Stimulated activated CD4-positive, alpha-beta T cell treated with anti-CD3 and anti-CD28 coated beads, Interleukin-15, amount 100 ng/mL, for 48 hours (primary cell): Measurements from ENCODE around the gene CTDSPL.

Experiments
- DNase-seq, 2 donors: peaks; one replicate each; pipeline ENCODE4 v3.0.0-alpha.2; 2020; ENCODE audit warnings: low read depth in 2 of 2

CTDSPL gene

DNA sequence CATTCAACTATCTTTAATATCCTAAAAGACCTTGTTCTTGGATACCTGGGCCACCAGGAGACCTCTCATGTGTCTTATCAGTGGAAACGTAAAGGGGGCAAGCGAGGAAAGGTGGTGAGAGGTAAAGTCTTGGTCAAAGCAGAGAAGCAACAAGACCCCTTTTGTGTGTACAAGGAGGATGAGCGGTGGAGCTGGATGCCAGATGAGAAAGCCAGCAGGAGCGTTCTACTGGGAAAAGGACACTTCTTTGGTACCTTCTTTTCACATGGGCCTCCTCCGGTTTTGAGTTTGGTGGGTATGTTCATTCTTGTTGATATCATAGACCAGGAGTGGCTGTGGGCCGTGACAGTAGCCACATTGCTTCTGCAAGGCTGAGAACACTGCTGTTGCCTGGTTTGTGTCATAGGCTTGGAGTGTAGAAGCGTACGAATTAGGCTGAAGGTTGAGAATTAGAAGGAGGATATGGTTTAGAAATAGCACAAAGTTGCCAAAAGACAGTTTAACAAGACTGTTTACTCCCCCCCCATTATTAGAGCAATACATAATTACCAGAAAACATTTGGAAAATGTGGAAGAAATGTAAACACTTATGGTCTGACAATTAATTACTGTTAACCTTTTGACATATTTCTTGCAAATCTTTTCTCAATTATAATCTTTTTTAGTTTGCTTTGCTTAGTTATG is 82.1 kb downstream of the CTDSPL start:
- DNase-seq, result no peak

DNA sequence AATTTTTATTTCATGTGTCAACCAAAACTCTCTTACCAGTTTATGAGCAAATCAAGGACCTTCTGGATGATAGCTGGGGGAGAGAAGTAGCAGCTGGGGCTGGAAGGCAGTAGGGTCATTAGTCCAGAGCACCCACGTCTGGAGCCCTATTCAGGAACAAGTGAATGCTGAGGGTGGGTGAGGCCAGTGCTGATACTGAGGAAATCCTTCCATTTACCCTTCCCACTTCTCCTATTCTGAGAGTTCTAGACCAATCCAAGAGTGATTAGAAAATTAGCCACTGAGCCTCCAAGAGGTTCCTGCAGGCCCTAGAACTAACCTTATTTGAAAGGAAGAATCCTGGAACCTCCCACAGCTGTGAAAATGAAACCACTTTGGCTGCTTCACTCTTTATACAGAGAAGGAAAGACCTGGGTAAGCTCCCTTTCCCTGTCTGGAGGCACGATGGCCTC is 82.7 kb downstream of the CTDSPL start:
- no peak for DNase-seq

GRCh38 chr3:37945156-37945806 is 83.6 kb downstream of the CTDSPL start:
- no peak for DNase-seq

DNA sequence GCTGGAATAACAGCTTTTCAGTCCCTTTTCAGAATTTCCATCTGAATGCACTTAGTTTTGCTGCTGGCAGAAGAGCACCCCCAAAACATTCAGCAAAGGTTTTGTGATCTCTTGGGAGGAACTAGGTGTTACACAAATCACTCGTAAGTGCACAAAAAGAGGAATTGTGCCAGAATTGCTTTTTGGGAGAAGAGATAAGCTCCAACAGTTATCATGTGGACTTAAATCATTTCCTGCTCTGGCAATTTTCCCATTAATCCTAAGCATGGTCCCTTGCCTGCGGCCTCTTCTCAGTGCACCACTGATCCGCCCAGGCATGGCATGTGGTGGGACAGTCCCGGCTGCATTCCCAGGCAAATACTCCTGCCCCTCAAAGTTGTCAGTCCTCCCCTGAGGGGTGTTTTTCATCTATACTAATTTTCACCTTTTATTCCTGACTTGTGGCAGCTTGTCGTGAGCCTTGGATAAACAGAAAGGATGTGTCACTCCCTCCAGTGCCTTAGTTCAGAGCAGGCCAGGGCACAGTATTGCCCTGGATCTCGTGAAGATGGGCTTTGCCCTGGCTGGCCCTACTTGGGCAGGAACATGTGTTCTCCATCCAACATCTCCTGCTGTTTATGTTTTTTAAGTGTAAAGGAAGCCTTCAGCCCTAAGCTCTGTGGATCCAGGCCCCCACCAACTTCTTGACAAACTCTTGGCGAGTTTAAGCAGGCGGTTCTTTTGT is 84.3 kb downstream of the CTDSPL start:
- no peak for DNase-seq

GRCh38 chr3:37946531-37946889 is 84.8 kb downstream of the CTDSPL start:
- DNase-seq, result no peak

GRCh38 chr3:37949866-37950265 is 88.2 kb downstream of the CTDSPL start:
- DNase-seq, result no peak

DNA sequence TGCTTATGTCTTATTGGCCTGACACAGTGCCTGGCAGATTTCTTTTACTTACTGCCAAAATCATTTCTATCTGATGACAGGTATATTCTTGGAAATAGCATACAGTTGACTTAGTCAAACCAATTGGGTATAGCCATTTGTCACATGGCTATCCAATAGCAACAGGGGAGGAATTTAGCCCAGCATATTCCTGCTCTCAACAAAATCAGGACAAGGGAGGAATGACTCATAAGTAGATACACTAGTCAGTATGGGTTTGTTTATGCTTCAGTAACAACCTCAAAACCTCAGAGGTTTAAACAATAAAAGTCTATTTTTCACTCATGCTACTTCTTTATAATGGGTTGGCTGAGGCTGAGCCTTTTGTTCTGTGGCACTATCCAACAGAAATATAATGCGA is 90.9 kb downstream of the CTDSPL start:
- DNase-seq, result no peak

- DNase-seq, result no peak
Observed at GRCh38 chr3:37953226-37953625, 91.5 kb downstream of the CTDSPL start.

DNA sequence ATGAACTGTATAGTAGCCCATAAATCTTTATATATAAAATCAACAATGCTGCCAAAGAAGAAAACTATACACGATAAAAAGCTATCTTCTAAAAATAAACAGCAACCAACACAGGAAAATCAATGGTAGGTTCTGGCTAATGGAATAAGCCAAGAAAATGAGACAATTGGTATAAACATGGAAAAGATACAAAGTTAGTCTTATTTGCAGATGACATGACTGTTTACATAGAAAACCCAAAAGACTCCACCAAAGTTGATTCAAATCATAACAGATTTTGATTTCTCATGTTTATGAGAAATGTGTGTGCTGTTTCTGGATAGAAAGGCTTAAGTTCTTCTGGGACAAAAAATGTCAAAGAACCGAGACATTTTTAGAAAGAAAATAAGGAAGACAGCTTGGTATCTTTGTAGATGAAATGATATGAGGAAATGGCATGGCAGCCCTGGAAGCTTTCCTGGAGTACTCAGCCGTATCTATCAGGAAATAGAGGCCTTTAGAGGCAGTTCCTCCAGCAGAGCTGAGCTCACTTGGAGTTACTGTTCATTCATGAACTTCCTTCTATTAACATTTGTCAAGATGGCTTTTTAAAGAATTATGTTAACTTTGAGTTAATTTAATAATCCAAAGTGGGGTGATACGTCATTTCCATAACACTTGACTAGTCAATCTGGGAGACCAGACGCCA is 92.2 kb downstream of the CTDSPL start:
- no peak for DNase-seq

- DNase-seq, result no peak
Observed at GRCh38 chr3:37954881-37955280, 93.2 kb downstream of the CTDSPL start.

DNA sequence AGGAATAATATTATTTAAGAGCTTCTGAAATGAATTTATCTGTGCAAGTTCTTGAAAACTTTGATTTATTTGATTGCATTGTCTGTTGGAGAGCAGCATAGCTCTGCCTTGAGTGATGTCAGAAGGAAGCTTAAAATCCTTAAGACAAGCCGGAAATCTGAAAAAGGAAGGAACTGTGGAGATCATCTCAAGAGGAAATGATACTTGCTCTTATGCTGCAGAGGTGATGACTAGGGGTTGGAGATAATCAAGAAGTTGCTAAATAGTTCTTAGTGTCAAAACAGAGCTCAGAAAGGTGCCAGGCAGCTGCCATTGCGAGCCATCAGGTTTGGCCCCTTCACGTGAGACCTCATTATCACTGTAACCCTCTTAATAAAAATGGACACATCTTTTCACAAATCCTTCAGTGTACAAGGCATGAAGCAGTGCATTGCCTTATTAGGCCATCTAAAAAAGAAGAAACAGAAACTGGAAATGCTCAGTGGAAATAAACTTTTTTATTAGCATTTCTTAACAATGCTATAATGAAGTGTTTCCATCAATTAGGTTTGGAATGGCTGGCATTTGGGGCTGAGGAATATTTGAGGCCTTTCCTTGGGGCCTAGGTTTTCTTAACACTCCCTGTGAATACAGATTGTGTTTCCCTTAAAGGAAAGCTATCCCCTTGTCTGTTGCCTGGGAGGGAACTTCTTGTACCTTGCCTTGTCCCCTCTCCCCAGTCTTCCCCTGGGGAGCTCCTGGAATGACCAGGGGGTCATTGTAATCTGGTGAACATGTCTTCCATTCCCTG is 94.4 kb downstream of the CTDSPL start:
- DNase-seq, result no peak

DNA sequence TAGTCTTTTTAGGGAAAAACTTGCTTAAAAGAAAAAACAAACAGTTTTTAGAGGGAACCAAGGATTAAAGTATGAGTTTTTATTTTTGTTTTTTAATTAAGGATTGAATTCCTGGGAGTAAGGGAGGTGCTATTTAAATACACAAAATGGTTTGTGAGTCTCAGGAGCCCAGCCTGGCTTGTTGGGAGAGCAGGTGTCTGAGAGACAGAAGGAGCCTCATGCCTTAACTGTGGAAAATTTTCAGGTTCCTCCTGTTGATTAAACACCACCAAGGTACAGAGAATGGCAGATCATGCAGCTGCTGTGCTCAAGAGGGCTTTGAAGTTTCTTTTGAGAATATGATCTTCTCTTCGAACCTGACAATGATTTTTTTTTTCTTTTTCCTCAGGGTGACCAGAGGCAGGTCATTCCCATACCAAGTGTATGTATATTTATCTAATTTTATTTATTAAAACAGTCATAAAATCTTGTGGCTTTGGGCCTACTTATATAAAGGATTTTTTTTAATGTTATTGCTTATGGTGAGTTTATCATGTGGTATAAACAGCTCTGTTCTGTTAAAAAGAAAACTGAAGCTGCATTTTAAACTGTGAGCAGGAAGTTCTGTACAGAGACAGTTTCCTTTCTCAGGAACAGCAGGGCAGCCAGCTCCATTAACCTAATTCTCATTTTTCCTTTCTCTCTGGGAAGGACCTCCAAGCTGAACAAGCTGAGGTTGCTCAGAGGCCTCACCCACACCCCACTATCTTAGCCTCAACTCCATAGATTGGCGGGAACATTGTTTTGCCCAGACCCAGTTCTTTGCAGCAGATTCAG is 95.3 kb downstream of the CTDSPL start:
- no peak for DNase-seq

- DNase-seq, result no peak
Observed at GRCh38 chr3:37957539-37957936, 95.9 kb downstream of the CTDSPL start.

- no peak for DNase-seq
Observed at GRCh38 chr3:37961622-37962431, 100.1 kb downstream of the CTDSPL start.

DNA sequence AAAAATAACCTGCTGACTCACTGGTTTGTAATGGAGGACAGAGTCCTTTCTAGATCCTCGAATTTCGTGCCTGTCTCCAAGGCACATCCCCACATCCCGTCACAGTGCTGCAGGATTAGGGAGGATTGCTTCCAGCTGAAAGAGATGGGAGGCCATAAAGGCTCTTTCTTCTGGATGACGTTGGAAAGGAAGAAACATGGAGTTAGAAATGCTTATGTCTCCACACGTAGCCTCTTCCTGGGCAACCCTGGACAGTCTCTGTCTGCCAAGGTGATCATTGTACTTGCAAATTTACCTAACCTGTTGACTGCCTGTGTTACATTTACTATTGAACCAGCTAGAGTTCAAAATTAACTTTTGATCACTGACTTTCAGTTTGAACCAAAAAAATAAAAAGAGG is 101.3 kb downstream of the CTDSPL start:
- no peak for DNase-seq

DNA sequence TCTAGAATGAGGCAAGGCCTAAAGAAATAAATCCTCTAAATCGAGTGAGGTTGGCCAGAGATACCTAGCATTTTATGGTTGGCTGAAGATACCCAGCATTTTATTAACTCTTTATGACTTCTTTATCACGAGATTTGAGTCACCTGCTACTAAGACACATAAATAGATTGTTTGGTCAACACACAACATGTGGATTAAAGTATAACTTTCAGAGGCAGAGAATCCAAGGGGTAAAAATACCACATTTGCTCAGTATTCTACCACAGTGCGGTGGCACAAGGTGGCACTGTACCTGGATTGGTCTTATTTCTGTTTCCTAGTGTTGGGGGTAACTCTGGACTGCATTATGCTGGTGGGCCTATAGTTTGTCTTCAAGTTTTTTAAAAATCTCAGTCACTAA is 102.0 kb downstream of the CTDSPL start:
- no peak for DNase-seq

DNA sequence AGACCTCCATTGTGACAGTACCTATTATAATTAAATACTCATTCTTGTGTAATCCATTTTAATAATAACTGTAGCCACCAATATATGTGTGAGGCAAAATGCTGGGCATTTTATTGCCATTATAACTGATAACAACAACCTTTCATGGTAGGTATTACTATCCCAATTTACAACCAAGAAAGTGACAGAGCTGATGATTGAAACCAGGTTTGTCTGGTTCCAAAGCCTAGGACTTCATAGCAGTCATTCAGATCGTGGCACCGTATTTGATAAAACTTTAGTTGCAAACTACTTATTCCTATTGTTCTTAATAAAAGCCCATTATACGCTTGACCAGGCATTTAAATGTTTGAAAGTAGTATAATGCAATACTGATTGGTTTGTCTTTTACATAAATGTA is 102.5 kb downstream of the CTDSPL start:
- DNase-seq, result no peak

- no peak for DNase-seq
Observed at GRCh38 chr3:37964716-37965115, 103.0 kb downstream of the CTDSPL start.

- peak; percentile 30 to 53 for DNase-seq
Observed at GRCh38 chr3:37967260-37967881, 105.7 kb downstream of the CTDSPL start.
